SK-N-SH (cell line): Measurements from ENCODE around the gene DLD. TPM values are rescaled to one million over a fixed set of nuclear protein-coding genes. Genes with fewer than 3 reads are reported as not detected.

Experiments used
- CTCF ChIA-PET: fragments of 300-600, 350-600 bp; formaldehyde crosslinking; extraction: SDS; loops from one replicate; lab custom pipeline; 2021; lab: Yijun Ruan, JAX
- POLR2A ChIA-PET: fragments of 350-600 bp; sonication (Branson Sonifier 250); formaldehyde crosslinking; extraction: SDS; loops from one replicate; lab custom pipeline; 2020; ENCODE audit warnings: antibody characterized with exemption, inconsistent platforms; lab: Yijun Ruan, JAX
- DNase-seq: peaks from one replicate; pipeline ENCODE4 v3.0.0; 2012
- H2AFZ ChIP-seq: fragments of 200-600 bp; sonication (generic); 2 replicates; pipeline ENCODE4 v1.8.1; 2016; ENCODE audit warnings: antibody characterized with exemption, mild to moderate bottlenecking, low read depth
- H3F3A ChIP-seq: fragments of 200-600 bp; sonication (generic); replicated peaks from 2 replicates; pipeline ENCODE3; 2016; ENCODE audit warnings: antibody characterized with exemption, mild to moderate bottlenecking; ENCODE audit not compliant: insufficient read depth
- H3K27ac ChIP-seq, 2 experiments: fragments of 200-500 bp in 1 of 2; fragments of 200-600 bp in 1 of 2; sonication (Bioruptor generic) in 1 of 2; sonication (generic), shearing (Covaris generic) in 1 of 2; 2 replicates each; pipeline versions ENCODE4 v1.5.1 to v1.6.1; 2014 to 2016; ENCODE audit warnings: low read depth in 2 of 2, inconsistent platforms in 1 of 2, low read length in 1 of 2, mild to moderate bottlenecking in 1 of 2, mixed read lengths in 1 of 2
- H3K27me3 ChIP-seq: fragments of 200-600 bp; sonication (generic), shearing (Covaris generic); 2 replicates; pipeline ENCODE4 v1.6.1; 2016; ENCODE audit warnings: mixed run types; ENCODE audit not compliant: insufficient read depth
- H3K36me3 ChIP-seq, 2 experiments: fragments of 200-500 bp in 1 of 2; fragments of 200-600 bp in 1 of 2; sonication (Bioruptor generic) in 1 of 2; sonication (generic) in 1 of 2; replicated peaks in 1 of 2; 2 replicates each; pipeline versions ENCODE3 to v1.5.1; 2014 to 2016; ENCODE audit warnings: low read length in 1 of 2, mild to moderate bottlenecking in 1 of 2; ENCODE audit not compliant: insufficient read depth in 2 of 2, control insufficient read depth in 1 of 2
- H3K4me1 ChIP-seq, 2 experiments: fragments of 200-500 bp in 1 of 2; fragments of 200-600 bp in 1 of 2; sonication (Bioruptor generic) in 1 of 2; sonication (generic), shearing (Covaris generic) in 1 of 2; 2 replicates each; pipeline versions ENCODE4 v1.5.1 to v1.6.1; 2014 to 2016; ENCODE audit warnings: low read depth in 1 of 2, low read length in 1 of 2, mixed run types in 1 of 2; ENCODE audit not compliant: insufficient read depth in 2 of 2, control insufficient read depth in 1 of 2
- H3K4me2 ChIP-seq: fragments of 200-600 bp; sonication (generic), shearing (Covaris generic); 2 replicates; pipeline ENCODE4 v1.6.1; 2017; ENCODE audit warnings: mixed run types
- H3K4me3 ChIP-seq, 2 experiments: fragments of 200-500 bp in 1 of 2; fragments of 200-600 bp in 1 of 2; sonication (Bioruptor generic) in 1 of 2; sonication (generic), shearing (Covaris generic) in 1 of 2; 2 replicates each; pipeline versions ENCODE4 v1.5.1 to v1.8.1; 2014 to 2016; ENCODE audit warnings: low read depth in 2 of 2, inconsistent platforms in 1 of 2, low read length in 1 of 2, mild to moderate bottlenecking in 1 of 2, mixed read lengths in 1 of 2, moderate library complexity in 1 of 2
- H3K79me2 ChIP-seq: fragments of 200-600 bp; sonication (generic); 2 replicates; pipeline ENCODE4 v1.8.1; 2017; ENCODE audit warnings: mild to moderate bottlenecking; ENCODE audit not compliant: insufficient read depth
- H3K9ac ChIP-seq: fragments of 200-600 bp; sonication (generic); 2 replicates; pipeline ENCODE4 v1.6.1; 2017; ENCODE audit warnings: mixed run types
- H3K9me2 ChIP-seq: fragments of 200-600 bp; sonication (generic); 2 replicates; pipeline ENCODE4 v1.6.1; 2017; ENCODE audit warnings: mixed run types
- H3K9me3 ChIP-seq: fragments of 200-600 bp; sonication (generic); 2 replicates; pipeline ENCODE4 v1.6.1; 2017; ENCODE audit warnings: mixed run types, mild to moderate bottlenecking, moderate library complexity
- H4K20me1 ChIP-seq: fragments of 200-600 bp; sonication (generic); 2 replicates; pipeline ENCODE4 v1.6.1; 2017; ENCODE audit warnings: mild to moderate bottlenecking, mixed run types; ENCODE audit not compliant: insufficient read depth
- CTCF ChIP-seq: fragments of 200-600 bp; sonication (generic); IDR thresholded peaks from 2 replicates; pipeline ENCODE4 v1.6.1; 2017; ENCODE audit warnings: antibody characterized with exemption, mild to moderate bottlenecking, moderate library complexity
- ELF1 ChIP-seq: IDR thresholded peaks from 2 replicates; pipeline ENCODE4 v1.4.0; 2012
- FOSL2 ChIP-seq: IDR thresholded peaks from 2 replicates; pipeline ENCODE4 v1.4.0; 2012; ENCODE audit warnings: low read depth, mild to moderate bottlenecking, moderate library complexity, borderline replicate concordance
- FOXJ3 ChIP-seq: sonication (generic); formaldehyde crosslinking; IDR thresholded peaks from 2 replicates; pipeline ENCODE4 v1.5.1; 2020; ENCODE audit warnings: mild to moderate bottlenecking, missing genetic modification reagents
- FOXM1 ChIP-seq: IDR thresholded peaks from 2 replicates; pipeline ENCODE4 v1.4.0; 2012; ENCODE audit warnings: low read depth, mild to moderate bottlenecking
- GABPA ChIP-seq: IDR thresholded peaks from 2 replicates; pipeline ENCODE4 v1.4.0; 2012; ENCODE audit warnings: low read depth, mild to moderate bottlenecking
- IRF3 ChIP-seq: fragments of 150-350 bp; IDR thresholded peaks from 2 replicates; pipeline ENCODE4 v1.6.1; 2016; ENCODE audit warnings: mild to moderate bottlenecking, low read depth, low read length
- JUND ChIP-seq: IDR thresholded peaks from 2 replicates; pipeline ENCODE4 v1.4.0; 2012
- MEF2A ChIP-seq: IDR thresholded peaks from 2 replicates; pipeline ENCODE4 v1.4.0; 2012; ENCODE audit warnings: low read depth, borderline replicate concordance
- MXI1 ChIP-seq: IDR thresholded peaks from 2 replicates; pipeline ENCODE4 v1.6.1; 2012; ENCODE audit warnings: mild to moderate bottlenecking, low read depth, low read length, improper control_type of control experiment
- NFIC ChIP-seq: IDR thresholded peaks from 2 replicates; pipeline ENCODE4 v1.4.0; 2012; ENCODE audit warnings: borderline replicate concordance
- NRF1 ChIP-seq: IDR thresholded peaks from 2 replicates; pipeline ENCODE4 v1.6.1; 2012; ENCODE audit warnings: low read depth, mild to moderate bottlenecking, low read length
- PBX3 ChIP-seq: IDR thresholded peaks from 2 replicates; pipeline ENCODE4; 2012
- POLR2AphosphoS5 ChIP-seq: IDR thresholded peaks from 2 replicates; pipeline ENCODE4 v1.6.1; 2012; ENCODE audit warnings: low read depth, low read length
- RAD21 ChIP-seq: IDR thresholded peaks from 2 replicates; pipeline ENCODE4 v1.6.1; 2012; ENCODE audit warnings: mild to moderate bottlenecking, low read length
- RCOR1 ChIP-seq: fragments of 150-350 bp; IDR thresholded peaks from 2 replicates; pipeline ENCODE4 v1.6.1; 2017; ENCODE audit warnings: antibody characterized with exemption, low read length
- RFX5 ChIP-seq: IDR thresholded peaks from 2 replicates; pipeline ENCODE4 v1.6.1; 2012; ENCODE audit warnings: mild to moderate bottlenecking, improper control_type of control experiment, low read length
- SIN3A ChIP-seq: IDR thresholded peaks from 2 replicates; pipeline ENCODE4 v1.6.1; 2012; ENCODE audit warnings: low read depth, mild to moderate bottlenecking, low read length, moderate library complexity, borderline replicate concordance
- SMC3 ChIP-seq: IDR thresholded peaks from 2 replicates; pipeline ENCODE4 v1.6.1; 2012; ENCODE audit warnings: low read depth, low read length, improper control_type of control experiment
- TAF1 ChIP-seq: IDR thresholded peaks from 2 replicates; pipeline ENCODE4 v1.6.1; 2012; ENCODE audit warnings: low read depth, mild to moderate bottlenecking, low read length, moderate library complexity, borderline replicate concordance
- TCF12 ChIP-seq: IDR thresholded peaks from 2 replicates; pipeline ENCODE4 v1.4.0; 2012
- TEAD4 ChIP-seq: IDR thresholded peaks from 2 replicates; pipeline ENCODE4 v1.4.0; 2012; ENCODE audit warnings: mild to moderate bottlenecking, borderline replicate concordance; ENCODE audit not compliant: insufficient read depth
- USF2 ChIP-seq: fragments of 150-350 bp; IDR thresholded peaks from 2 replicates; pipeline ENCODE4 v1.6.1; 2017; ENCODE audit warnings: antibody characterized with exemption, low read length, low read depth, borderline replicate concordance
- YY1 ChIP-seq: IDR thresholded peaks from 2 replicates; pipeline ENCODE4 v1.4.0; 2012; ENCODE audit warnings: low read depth, mild to moderate bottlenecking
- ZBTB33 ChIP-seq: IDR thresholded peaks from 2 replicates; pipeline ENCODE4 v1.4.0; 2012; ENCODE audit warnings: low read depth, borderline replicate concordance
- WGBS: methylation state at CpG from one replicate; pipeline ENCODE4 v1.1.6; 2017; ENCODE audit warnings: low lambda C conversion rate; 5-methylcytosine and 5-hydroxymethylcytosine counted together
- polyA plus RNA-seq, 3 experiments: library from polyadenylated mRNA; depleted of rRNA; stranded (reverse); fragments of >200 nt; gene quantifications; 2 replicates each; pipeline ENCODE4 v1.2.3, GENCODE V29; 2012

DLD gene
- polyA plus RNA-seq, 1 of the 3 experiments (the other 2 are of a cell fraction): 140 TPM

- TF ChIP-seq SIN3A (no peak), FOXM1 (no peak), RCOR1 (no peak), MXI1 (no peak), RAD21 (no peak), FOXJ3 (CRISPR knock-in tag) (no peak), CTCF (0 out of 2 replicates have a peak, but pooled peaks have one; percentile 11), YY1 (no peak), RFX5 (no peak), PBX3 (peak; percentile 92), GABPA (no peak), IRF3 (no peak), JUND (no peak), NFIC (no peak), TEAD4 (no peak), NRF1 (no peak), SMC3 (no peak)
Measured at GRCh38 chr7:107966711-107967110, 75.7 kb downstream of the DLD start (continued).

- H3K4me1 ChIP-seq: peaks cover 9 to 10% of the 10 kb centered on the region in 2 experiments; a peak in 3 of 4 replicates
- no peaks in the 10 kb centered on the region for H3K27me3 ChIP-seq
- peaks cover 59% of the 10 kb centered on the region for H3K79me2 ChIP-seq
- peaks cover 74 to 97% of the 10 kb centered on the region in 2 experiments for H3K36me3 ChIP-seq
- H3K27ac ChIP-seq: peak overlapping the region; percentile 16 to 40; a peak in 2 of 4 replicates
- H3K9me3 ChIP-seq: no peaks in the 10 kb centered on the region
- H3F3A ChIP-seq: peaks cover 25% of the 10 kb centered on the region
- H3K4me2 ChIP-seq: no peak overlapping the region
- CTCF ChIA-PET: interaction anchor here (1.0 to 2.8 kb wide), 2 partner anchors 49 to 179 kb away, joined by 4 to 13 read pairs; no protein-coding TSS in a partner anchor
- POLR2A ChIA-PET: no interaction called here
- no peaks in the 10 kb centered on the region for H3K9me2 ChIP-seq
- H3K4me3 ChIP-seq: no peak overlapping the region
- no peak overlapping the region for H2AFZ ChIP-seq
- DNase-seq: no peak
- H3K9ac ChIP-seq: no peak overlapping the region
- H4K20me1 ChIP-seq: peaks cover 19% of the 10 kb centered on the region
- WGBS: 85% methylated on average over 4 of the region's 4 CpGs
- TF ChIP-seq MXI1 (no peak), ELF1 (no peak), TCF12 (no peak), JUND (no peak), POLR2AphosphoS5 (no peak), GABPA (no peak), FOSL2 (no peak), NRF1 (no peak), YY1 (no peak), ZBTB33 (no peak), MEF2A (no peak), TAF1 (no peak), FOXM1 (no peak), USF2 (no peak), IRF3 (no peak)
Measured at GRCh38 chr7:107967420-107967819, 76.4 kb downstream of the DLD start.
